RWPE1 (cell line): ENCODE data around the gene CFAP45.

ENCODE experiments used
- CTCF ChIA-PET: fragments of 350-600 bp; sonication (Branson Sonifier 250); formaldehyde crosslinking; extraction: SDS; loops from one replicate; lab custom pipeline; 2021; lab: Yijun Ruan, JAX
- POLR2A ChIA-PET: fragments of 400-600 bp; formaldehyde crosslinking; extraction: SDS; loops from one replicate; lab custom pipeline; 2020; ENCODE audit warnings: antibody characterized with exemption; ENCODE audit not compliant: low non-redundant PET; lab: Yijun Ruan, JAX
- DNase-seq: peaks from one replicate; pipeline ENCODE4 v3.0.0; 2012; ENCODE audit warnings: low spot score
- H3K27ac ChIP-seq: fragments of 450-650 bp; 2 replicates; pipeline ENCODE4 v1.5.1; 2017
- CTCF ChIP-seq: fragments of 450-650 bp; conservative IDR thresholded peaks from 2 replicates; pipeline ENCODE4 v1.5.1; 2017; ENCODE audit warnings: low read depth, mild to moderate bottlenecking

Gene CFAP45

GRCh38 chr1:159944623-159945455 lies 44.9 kb upstream of the CFAP45 start:
- ChIA-PET POLR2A (interaction anchor here (0.9 to 1.1 kb wide), 2 partner anchors 19 to 21 kb away, joined by 3 read pairs; partner anchors contain the start of gene TAGLN2), CTCF (interaction anchor here (0.6 to 2.4 kb wide), 7 partner anchors 9 to 147 kb away, joined by 3 to 18 read pairs (median 8); no protein-coding TSS in a partner anchor)
- peak; percentile 36 for DNase-seq
- peak overlapping the region; percentile 94 for H3K27ac ChIP-seq
- TF ChIP-seq CTCF = no peak

DNA sequence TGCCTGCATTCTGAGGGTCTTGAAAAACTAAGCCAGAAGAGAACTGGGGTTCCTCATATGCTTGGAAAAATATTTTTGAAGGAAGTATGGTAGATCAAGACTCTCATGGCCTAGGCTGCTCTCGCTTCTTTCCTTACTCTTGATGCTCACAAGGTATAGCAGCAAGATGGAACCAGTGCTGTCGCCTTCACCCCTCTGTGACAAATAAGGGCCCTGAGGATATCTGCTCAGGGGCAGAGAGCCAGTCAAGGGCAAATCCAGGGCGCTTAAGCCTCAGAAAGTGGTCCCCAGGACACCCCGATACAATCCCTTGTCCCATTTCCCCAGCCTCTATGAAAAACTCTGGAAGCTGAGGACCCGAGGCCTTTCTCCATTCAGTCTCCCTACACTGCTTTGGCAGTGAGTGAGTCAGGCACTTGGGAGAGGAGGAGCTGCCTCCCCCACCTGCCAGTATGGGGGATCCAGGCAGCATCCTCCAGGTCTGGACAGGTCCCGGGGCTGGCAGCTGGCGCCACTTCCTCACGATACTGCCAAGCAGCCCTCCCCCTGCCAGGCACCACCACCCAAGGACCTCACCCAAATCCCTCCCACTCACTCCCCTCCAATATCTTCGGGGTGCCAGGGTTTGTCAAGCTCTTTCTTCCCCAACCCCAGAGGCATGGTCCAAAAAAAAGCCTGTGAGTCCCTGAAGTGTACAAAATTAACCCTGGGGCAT lies 44.1 kb upstream of the CFAP45 start:
- POLR2A ChIA-PET = interaction anchor here (0.9 to 1.1 kb wide), 2 partner anchors 19 to 20 kb away, joined by 3 read pairs; partner anchors contain the start of gene TAGLN2
- CTCF ChIA-PET = interaction anchor here (0.6 to 2.4 kb wide), 3 partner anchors 62 to 146 kb away, joined by 6 to 18 read pairs (median 12); no protein-coding TSS in a partner anchor
- TF ChIP-seq CTCF = no peak
- H3K27ac ChIP-seq = peak overlapping the region; percentile 94
- peak; percentile 71 for DNase-seq

DNA sequence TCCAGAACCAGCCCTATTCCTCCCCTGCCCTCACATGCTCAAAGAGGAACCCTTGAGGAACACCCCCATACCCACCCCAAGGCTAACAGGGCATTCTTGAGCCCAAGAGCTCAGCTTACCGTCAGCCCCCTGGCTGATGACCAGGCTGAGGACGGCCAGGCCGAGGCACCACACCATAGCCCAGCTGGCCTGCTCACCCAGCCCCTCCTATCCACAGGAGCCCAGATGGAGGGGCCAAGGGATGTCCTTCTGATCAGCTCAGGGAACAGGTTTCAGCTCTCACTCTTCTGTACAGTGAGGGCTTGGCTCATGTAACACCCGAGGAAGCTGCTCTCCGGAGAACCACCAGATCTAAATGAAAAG lies 43.3 kb upstream of the CFAP45 start:
- H3K27ac ChIP-seq = peak overlapping the region; percentile 94
- ChIA-PET CTCF (interaction anchor here (0.7 to 2.4 kb wide), 2 partner anchors 64 to 1981 kb away, joined by 4 to 18 read pairs; no protein-coding TSS in a partner anchor), POLR2A (no interaction called here)
- no peak for TF ChIP-seq CTCF
- DNase-seq = no peak

DNA sequence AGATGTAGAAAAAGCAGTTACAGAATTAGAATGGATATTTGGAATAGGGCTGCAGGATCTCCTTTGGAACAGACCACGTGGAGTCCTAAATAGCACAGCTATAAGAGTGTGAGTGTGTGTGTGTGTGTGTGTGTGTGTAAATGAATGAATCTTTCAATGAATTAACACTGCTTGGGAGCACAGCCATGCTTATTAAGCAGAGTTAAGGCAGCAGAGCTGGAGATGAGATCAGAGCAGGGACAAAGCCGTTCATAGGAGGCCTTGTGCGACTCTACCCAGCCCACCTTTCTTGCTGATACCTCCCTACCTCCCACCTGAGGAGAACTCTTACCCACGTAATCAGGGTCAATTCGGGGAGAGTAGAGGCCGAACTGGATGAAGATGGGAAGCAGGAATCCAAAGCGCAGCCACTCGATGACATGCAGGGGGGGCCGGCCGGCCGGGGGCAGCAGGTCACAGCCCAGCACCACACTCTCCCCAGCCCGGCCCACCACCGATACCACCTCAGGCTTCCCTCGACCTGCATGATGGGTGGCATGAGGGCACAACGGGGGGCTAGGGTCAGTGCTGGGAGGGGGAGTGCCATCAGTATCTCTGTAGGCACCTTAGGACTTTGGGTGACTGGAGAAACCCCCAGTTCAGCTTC lies 42.8 kb upstream of the CFAP45 start:
- no peak for TF ChIP-seq CTCF
- ChIA-PET CTCF (interaction anchor here (0.7 to 2.4 kb wide), 2 partner anchors 65 to 1982 kb away, joined by 4 to 18 read pairs; no protein-coding TSS in a partner anchor), POLR2A (no interaction called here)
- peak overlapping the region; percentile 94 for H3K27ac ChIP-seq
- no peak for DNase-seq

DNA sequence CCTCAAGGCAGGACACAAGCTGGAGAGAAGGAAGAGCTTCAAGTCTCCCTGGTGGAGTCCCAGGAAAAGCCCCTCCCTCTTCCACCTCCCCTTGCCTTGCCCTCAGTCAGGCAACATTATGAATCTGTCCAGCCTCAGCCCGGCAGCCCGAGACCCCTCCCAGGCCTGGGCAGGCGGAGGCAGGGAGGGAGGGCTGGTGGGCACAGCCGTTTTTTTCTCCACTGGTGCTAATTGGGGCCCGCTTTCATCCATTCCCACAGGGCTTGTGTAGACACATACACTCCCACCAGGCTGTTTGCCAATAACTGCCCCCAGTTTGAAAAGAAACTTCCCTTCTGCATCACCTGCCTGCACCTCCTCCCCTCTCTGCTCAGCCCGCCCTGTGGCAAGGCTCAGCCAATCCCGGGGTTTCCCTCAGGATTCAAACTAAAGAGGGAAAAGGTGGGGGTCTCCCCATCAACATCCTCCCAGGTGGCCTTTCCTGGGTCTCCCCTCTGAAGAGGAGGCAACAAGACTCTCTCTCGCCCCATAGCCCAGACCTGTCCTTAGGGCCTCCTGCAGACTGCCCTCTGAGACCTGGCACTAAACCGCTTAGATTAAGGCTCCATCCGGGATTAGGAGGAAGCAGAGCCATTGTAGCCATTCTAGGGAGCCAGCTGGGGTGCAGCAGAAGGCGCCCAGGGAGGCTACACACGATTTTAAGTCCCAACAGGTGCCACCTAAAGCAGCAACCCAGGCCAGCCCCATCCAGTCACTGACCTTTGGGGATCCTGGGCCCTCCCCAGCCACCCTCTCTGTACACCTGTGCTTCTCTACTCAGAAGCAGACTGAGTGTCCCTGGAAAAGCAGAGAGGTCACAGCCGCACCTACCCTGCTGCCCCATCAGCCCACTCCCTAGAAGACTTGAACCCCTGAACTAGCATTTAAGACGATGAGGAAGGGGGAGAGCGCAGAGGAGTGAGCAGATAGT lies 41.9 kb upstream of the CFAP45 start:
- POLR2A ChIA-PET = no interaction called here
- CTCF ChIA-PET = interaction anchor here (0.6 to 1.1 kb wide), 2 partner anchors 65 to 144 kb away, joined by 3 to 5 read pairs; no protein-coding TSS in a partner anchor
- peak overlapping the region; percentile 94 for H3K27ac ChIP-seq
- no peak for DNase-seq
- TF ChIP-seq CTCF = no peak
